Effector memory CD8-positive, alpha-beta T cell (primary cell): ENCODE data around the gene IGF2.

Source experiments
- ATAC-seq: fragments of 150-1000 bp; cut with Tn5 transposase; replicated peaks from 2 replicates; pipeline ENCODE4 v1.10.0; 2021; ENCODE audit warnings: mild to moderate bottlenecking, moderate library complexity
- DNase-seq, 3 experiments: peaks; one replicate each; pipeline ENCODE4 v3.0.0; 2021
- H3K27ac Mint-ChIP-seq, 2 donors: one replicate each; pipeline ENCODE4 v1.8.0; 2022; ENCODE audit warnings: mild to moderate bottlenecking in 2 of 2, mixed read lengths in 2 of 2, moderate library complexity in 2 of 2
- H3K27me3 Mint-ChIP-seq, 2 donors: one replicate each; pipeline ENCODE4 v1.8.0; 2022; ENCODE audit warnings: mixed read lengths in 2 of 2
- H3K36me3 Mint-ChIP-seq: one replicate; pipeline ENCODE4 v1.8.0; 2022; ENCODE audit warnings: mild to moderate bottlenecking, moderate library complexity, mixed read lengths; ENCODE audit not compliant: insufficient read depth
- H3K4me1 Mint-ChIP-seq, 2 donors: one replicate each; pipeline ENCODE4 v1.8.0; 2022; ENCODE audit warnings: low read depth in 2 of 2, mixed read lengths in 2 of 2
- H3K4me3 Mint-ChIP-seq, 2 donors: one replicate each; pipeline ENCODE4 v1.8.0; 2022; ENCODE audit warnings: mild to moderate bottlenecking in 2 of 2, mixed read lengths in 2 of 2, moderate library complexity in 2 of 2
- H3K9me3 Mint-ChIP-seq, 2 donors: one replicate each; pipeline ENCODE4 v1.8.0; 2022; ENCODE audit warnings: mixed read lengths in 2 of 2

IGF2 gene

DNA sequence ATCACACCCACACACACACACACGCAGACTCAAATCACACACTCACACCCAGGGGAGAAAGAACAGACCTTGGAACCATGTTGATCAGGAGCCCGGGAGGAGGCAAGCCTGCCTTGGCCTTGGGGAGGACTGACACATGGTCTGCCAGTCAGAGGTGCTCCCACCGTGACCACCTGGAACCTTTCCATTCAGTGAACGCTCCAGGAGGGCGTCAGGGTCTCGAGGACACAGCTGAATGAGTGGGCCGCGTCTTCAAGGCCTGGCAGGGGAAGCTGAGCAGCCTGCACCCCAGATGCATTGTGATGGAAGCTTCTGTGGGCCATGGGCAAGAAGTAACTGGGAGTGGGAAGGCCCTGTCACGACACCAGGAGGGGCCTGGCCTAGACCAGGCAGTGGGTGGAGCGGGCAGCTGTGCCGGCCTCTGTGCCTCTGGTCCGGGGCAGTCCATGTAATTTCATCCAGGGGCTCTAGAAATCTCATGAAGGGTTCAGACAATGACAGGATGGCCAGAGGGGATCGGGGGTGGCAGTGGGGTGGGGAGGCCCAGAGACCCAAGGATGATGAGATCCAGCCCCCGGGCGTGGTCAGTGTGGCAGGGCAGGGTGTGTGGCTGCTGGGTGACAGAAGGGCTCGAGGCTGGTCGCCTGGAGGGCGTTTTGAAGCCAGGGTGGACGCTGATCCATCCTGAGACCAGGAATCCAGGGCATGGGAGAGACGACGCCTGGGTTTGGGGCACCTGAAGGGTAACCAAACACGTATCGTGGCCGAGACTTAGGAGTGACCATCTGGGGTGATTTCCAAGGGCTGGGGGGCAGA lies 53.7 kb downstream of the IGF2 start:
- Mint-ChIP-seq H3K4me3 (no peak overlapping the region), H3K9me3 (peaks cover 0 to 4% of the 10 kb centered on the region in 2 donors), H3K4me1 (no peaks in the 10 kb centered on the region), H3K27me3 (peaks cover 41 to 45% of the 10 kb centered on the region in 2 donors), H3K27ac (no peak overlapping the region), H3K36me3 (no peaks in the 10 kb centered on the region)
- no peak for ATAC-seq
- no peak for DNase-seq

DNA sequence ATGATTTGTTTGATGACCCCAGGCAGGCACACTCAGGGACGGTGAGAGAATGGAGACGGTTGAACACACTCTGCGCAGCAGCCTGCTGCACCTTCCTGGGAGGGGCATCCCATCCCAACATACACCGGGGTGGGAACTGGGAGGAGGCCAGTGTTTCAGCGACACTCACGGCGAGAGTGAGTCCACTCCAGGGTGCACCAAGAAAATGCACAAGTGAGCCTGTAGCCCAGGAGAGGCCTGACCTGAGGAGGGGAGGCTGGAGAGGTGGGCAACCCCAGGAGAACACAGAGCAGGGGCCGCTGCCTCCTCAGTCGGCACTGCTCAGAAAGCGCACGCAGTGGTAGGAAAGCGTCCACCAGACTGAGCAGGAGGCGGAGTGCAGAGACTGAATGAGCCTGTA lies 54.5 kb downstream of the IGF2 start:
- H3K9me3 Mint-ChIP-seq = peaks cover 0 to 4% of the 10 kb centered on the region in 2 donors
- H3K27ac Mint-ChIP-seq = no peak overlapping the region
- no peak for DNase-seq
- H3K4me1 Mint-ChIP-seq = no peaks in the 10 kb centered on the region
- H3K27me3 Mint-ChIP-seq = peaks cover 41 to 45% of the 10 kb centered on the region in 2 donors
- ATAC-seq = no peak
- H3K36me3 Mint-ChIP-seq = no peaks in the 10 kb centered on the region
- H3K4me3 Mint-ChIP-seq = no peak overlapping the region
